Measurements from ENCODE around the gene PPP2R2B. TPM values are rescaled to one million over a fixed set of nuclear protein-coding genes. Genes with fewer than 3 reads are reported as not detected.

The PPP2R2B gene
- 0.14 TPM in 1 of 2 replicates, not detected in the other for total RNA-seq

GRCh38 chr5:146878476-146879172 lies at the start of gene PPP2R2B:
Gene PPP2R2B, minus strand, starts transcription at chr5:146878757.

Small RNA genes lying within 50 kb of the gene (small RNA-seq; reads per million reads assigned to genes)
- gene RN7SL791P (ENCODE audit: low replicate concordance): not detected
